Effector memory CD8-positive, alpha-beta T cell (primary cell): Measurements from ENCODE around the gene PODXL2.

Experiments
- ATAC-seq: fragments of 150-1000 bp; cut with Tn5 transposase; replicated peaks from 2 replicates; pipeline ENCODE4 v1.10.0; 2021; ENCODE audit warnings: mild to moderate bottlenecking, moderate library complexity
- DNase-seq, 3 experiments: peaks; one replicate each; pipeline ENCODE4 v3.0.0; 2021
- H3K27ac Mint-ChIP-seq, 2 donors: one replicate each; pipeline ENCODE4 v1.8.0; 2022; ENCODE audit warnings: mild to moderate bottlenecking in 2 of 2, mixed read lengths in 2 of 2, moderate library complexity in 2 of 2
- H3K27me3 Mint-ChIP-seq, 2 donors: one replicate each; pipeline ENCODE4 v1.8.0; 2022; ENCODE audit warnings: mixed read lengths in 2 of 2
- H3K36me3 Mint-ChIP-seq: one replicate; pipeline ENCODE4 v1.8.0; 2022; ENCODE audit warnings: mild to moderate bottlenecking, moderate library complexity, mixed read lengths; ENCODE audit not compliant: insufficient read depth
- H3K4me1 Mint-ChIP-seq, 2 donors: one replicate each; pipeline ENCODE4 v1.8.0; 2022; ENCODE audit warnings: low read depth in 2 of 2, mixed read lengths in 2 of 2
- H3K4me3 Mint-ChIP-seq, 2 donors: one replicate each; pipeline ENCODE4 v1.8.0; 2022; ENCODE audit warnings: mild to moderate bottlenecking in 2 of 2, mixed read lengths in 2 of 2, moderate library complexity in 2 of 2
- H3K9me3 Mint-ChIP-seq, 2 donors: one replicate each; pipeline ENCODE4 v1.8.0; 2022; ENCODE audit warnings: mixed read lengths in 2 of 2
- total RNA-seq, 9 experiments: gene quantifications; one replicate each; lab custom pipeline; 2026; lab: John Stamatoyannopoulos, UW

PODXL2 gene
- total RNA-seq = 1.3 to 8.5 (median 5.1) reads per million in 9 experiments

- peaks cover 30 to 38% of the 10 kb centered on the region in 2 donors for H3K27me3 Mint-ChIP-seq
- peak within 1 kb of the TSS; percentile 80 to 88 for H3K4me3 Mint-ChIP-seq
- peaks cover 8% of the 10 kb centered on the region for H3K36me3 Mint-ChIP-seq
- peak within 1 kb of the TSS; percentile 37 to 89 for H3K27ac Mint-ChIP-seq
- H3K4me1 Mint-ChIP-seq = peaks cover 44 to 46% of the 10 kb centered on the region in 2 donors
- no peaks in the 10 kb centered on the region for H3K9me3 Mint-ChIP-seq
- peak; percentile 31 for ATAC-seq
- peak; percentile 5 to 22 (median 7) for DNase-seq
These were observed at the start of gene PODXL2 for GRCh38 chr3:127628788-127629466. Gene PODXL2 (plus strand): TSS chr3:127629185. CDS start chr3:127629220, 35 bp downstream.

- DNase-seq = no peak
- peaks cover 8% of the 10 kb centered on the region for H3K36me3 Mint-ChIP-seq
- H3K27ac Mint-ChIP-seq = peak overlapping the region; percentile 65 to 89
- H3K4me3 Mint-ChIP-seq = no peak overlapping the region
- peaks cover 31% of the 10 kb centered on the region in 2 donors for H3K4me1 Mint-ChIP-seq
- no peak for ATAC-seq
- no peaks in the 10 kb centered on the region for H3K9me3 Mint-ChIP-seq
- H3K27me3 Mint-ChIP-seq = no peaks in the 10 kb centered on the region
These were observed 48.5 kb upstream of the PODXL2 start for GRCh38 chr3:127580327-127581060.

- Mint-ChIP-seq H3K27ac (peak overlapping the region in 1 of 2 donors; percentile 80), H3K4me3 (no peak overlapping the region), H3K9me3 (no peaks in the 10 kb centered on the region), H3K4me1 (peaks cover 40 to 43% of the 10 kb centered on the region in 2 donors), H3K27me3 (no peaks in the 10 kb centered on the region), H3K36me3 (peaks cover 5% of the 10 kb centered on the region)
- DNase-seq (no peak), ATAC-seq (no peak)
These were observed 44.3 kb upstream of the PODXL2 start for GRCh38 chr3:127584734-127585133.

- no peak overlapping the region for H3K27ac Mint-ChIP-seq
- ATAC-seq (no peak), DNase-seq (no peak)
- no peaks in the 10 kb centered on the region for H3K9me3 Mint-ChIP-seq
- no peaks in the 10 kb centered on the region for H3K27me3 Mint-ChIP-seq
- peaks cover 37 to 40% of the 10 kb centered on the region in 2 donors for H3K4me1 Mint-ChIP-seq
- peaks cover 5% of the 10 kb centered on the region for H3K36me3 Mint-ChIP-seq
- H3K4me3 Mint-ChIP-seq = no peak overlapping the region
These were observed 43.7 kb upstream of the PODXL2 start for GRCh38 chr3:127585163-127585812.

GRCh38 chr3:127585813-127586413 is 43.1 kb upstream of the PODXL2 start:
- no peak for ATAC-seq
- H3K27ac Mint-ChIP-seq = peak overlapping the region in 1 of 2 donors; percentile 59
- H3K36me3 Mint-ChIP-seq = peaks cover 7% of the 10 kb centered on the region
- H3K4me1 Mint-ChIP-seq = peaks cover 34 to 37% of the 10 kb centered on the region in 2 donors
- no peak overlapping the region for H3K4me3 Mint-ChIP-seq
- no peaks in the 10 kb centered on the region for H3K27me3 Mint-ChIP-seq
- H3K9me3 Mint-ChIP-seq = no peaks in the 10 kb centered on the region
- DNase-seq = no peak

GRCh38 chr3:127587876-127588275 is 41.1 kb upstream of the PODXL2 start:
- Mint-ChIP-seq H3K4me3 (no peak overlapping the region), H3K36me3 (peaks cover 12% of the 10 kb centered on the region), H3K4me1 (peaks cover 37 to 40% of the 10 kb centered on the region in 2 donors), H3K9me3 (no peaks in the 10 kb centered on the region), H3K27ac (no peak overlapping the region), H3K27me3 (no peaks in the 10 kb centered on the region)
- ATAC-seq (no peak), DNase-seq (no peak)

- peak overlapping the region in 1 of 2 donors; percentile 85 for H3K27ac Mint-ChIP-seq
- H3K4me3 Mint-ChIP-seq = peak overlapping the region; percentile 92 to 96
- no peaks in the 10 kb centered on the region for H3K9me3 Mint-ChIP-seq
- DNase-seq = no peak
- peaks cover 37 to 40% of the 10 kb centered on the region in 2 donors for H3K4me1 Mint-ChIP-seq
- no peaks in the 10 kb centered on the region for H3K27me3 Mint-ChIP-seq
- H3K36me3 Mint-ChIP-seq = peaks cover 12% of the 10 kb centered on the region
- ATAC-seq = no peak
These were observed 40.0 kb upstream of the PODXL2 start for GRCh38 chr3:127588806-127589577.

- peaks cover 12% of the 10 kb centered on the region for H3K36me3 Mint-ChIP-seq
- peaks cover 36 to 37% of the 10 kb centered on the region in 2 donors for H3K4me1 Mint-ChIP-seq
- peak overlapping the region in 1 of 2 donors; percentile 85 for H3K27ac Mint-ChIP-seq
- H3K27me3 Mint-ChIP-seq = no peaks in the 10 kb centered on the region
- ATAC-seq = no peak
- H3K4me3 Mint-ChIP-seq = peak overlapping the region; percentile 92 to 96
- H3K9me3 Mint-ChIP-seq = no peaks in the 10 kb centered on the region
- no peak for DNase-seq
These were observed 39.2 kb upstream of the PODXL2 start for GRCh38 chr3:127589600-127590281.

GRCh38 chr3:127590282-127590592 is 38.7 kb upstream of the PODXL2 start:
- peak; percentile 29 for ATAC-seq
- H3K4me1 Mint-ChIP-seq = peaks cover 32 to 35% of the 10 kb centered on the region in 2 donors
- peak overlapping the region; percentile 92 to 96 for H3K4me3 Mint-ChIP-seq
- peak overlapping the region; percentile 85 to 92 for H3K27ac Mint-ChIP-seq
- DNase-seq = no peak
- no peaks in the 10 kb centered on the region for H3K9me3 Mint-ChIP-seq
- peaks cover 12% of the 10 kb centered on the region for H3K36me3 Mint-ChIP-seq
- H3K27me3 Mint-ChIP-seq = no peaks in the 10 kb centered on the region

GRCh38 chr3:127590593-127591465 is 38.2 kb upstream of the PODXL2 start, which contains the start of gene TPRA1:
Gene TPRA1 (minus strand): TSS chr3:127590733. CDS start chr3:127580146, 10,587 bp downstream.
- Mint-ChIP-seq H3K4me3 (peak within 1 kb of the TSS; percentile 92 to 96), H3K9me3 (no peaks in the 10 kb centered on the region), H3K36me3 (peaks cover 12% of the 10 kb centered on the region), H3K27ac (peak within 1 kb of the TSS; percentile 85 to 93), H3K4me1 (peaks cover 27 to 29% of the 10 kb centered on the region in 2 donors), H3K27me3 (no peaks in the 10 kb centered on the region)
- DNase-seq (peak; percentile 62 to 69 (median 67)), ATAC-seq (peak; percentile 86)

- H3K36me3 Mint-ChIP-seq = peaks cover 13% of the 10 kb centered on the region
These were observed 35.8 kb upstream of the PODXL2 start for GRCh38 chr3:127593178-127593577.

More at GRCh38 chr3:127593178-127593577, 35.8 kb upstream of the PODXL2 start:
- ATAC-seq (no peak), DNase-seq (no peak)
- H3K9me3 Mint-ChIP-seq = no peaks in the 10 kb centered on the region
- H3K27ac Mint-ChIP-seq = no peak overlapping the region
- no peak overlapping the region for H3K4me3 Mint-ChIP-seq
- peaks cover 31 to 32% of the 10 kb centered on the region in 2 donors for H3K4me1 Mint-ChIP-seq
- H3K27me3 Mint-ChIP-seq = no peaks in the 10 kb centered on the region
